OCI-LY7 (cell line): ENCODE data around the gene TMEM53. TPM values are rescaled to one million over a fixed set of nuclear protein-coding genes. Genes with fewer than 3 reads are reported as not detected.

Experiments
- BruUV-seq: library from RNA; stranded (reverse); fragments of 400-500 nt; replicated peaks from 2 replicates; lab custom pipeline; 2021; lab: Mats Ljungman, UMichigan
- CTCF ChIA-PET: fragments of 300-600 bp; sonication (Branson Sonifier 250); formaldehyde crosslinking; loops from one replicate; lab custom pipeline; 2022; ENCODE audit warnings: antibody characterized with exemption; ENCODE audit not compliant: unreplicated experiment; lab: Charles Lee
- POLR2A ChIA-PET: fragments of 300-600 bp; sonication (Branson Sonifier 250); formaldehyde crosslinking; loops from one replicate; lab custom pipeline; 2022; ENCODE audit warnings: antibody characterized with exemption; lab: Charles Lee
- DNase-seq: peaks from one replicate; pipeline ENCODE4 v3.0.0-alpha.2; 2015; ENCODE audit warnings: low spot score
- H2AFZ ChIP-seq: fragments of 200-600 bp; sonication (generic), shearing (Covaris generic); 2 replicates; pipeline ENCODE4 v1.6.1; 2014; ENCODE audit warnings: mild to moderate bottlenecking, antibody characterized with exemption, low read length, moderate library complexity
- H3K27ac ChIP-seq: fragments of 200-600 bp; sonication (generic); 2 replicates; pipeline ENCODE4 v1.5.1; 2014; ENCODE audit warnings: mixed run types, low read depth, mild to moderate bottlenecking, moderate library complexity, low read length, inconsistent platforms; ENCODE audit not compliant: poor library complexity, severe bottlenecking
- H3K36me3 ChIP-seq: fragments of 200-600 bp; sonication (generic); 2 replicates; pipeline ENCODE4 v1.6.1; 2014; ENCODE audit warnings: mild to moderate bottlenecking, antibody characterized with exemption, low read length, moderate library complexity, mixed read lengths; ENCODE audit not compliant: insufficient read depth
- H3K4me1 ChIP-seq: fragments of 200-600 bp; sonication (generic); 2 replicates; pipeline ENCODE4 v1.5.1; 2014; ENCODE audit warnings: mild to moderate bottlenecking, low read length; ENCODE audit not compliant: insufficient read depth, poor library complexity, severe bottlenecking
- H3K4me2 ChIP-seq: fragments of 200-600 bp; sonication (generic); 2 replicates; pipeline ENCODE4 v1.6.1; 2014; ENCODE audit warnings: mild to moderate bottlenecking, low read length
- H3K4me3 ChIP-seq: fragments of 200-600 bp; sonication (generic); 2 replicates; pipeline ENCODE4 v1.5.1; 2014; ENCODE audit warnings: mild to moderate bottlenecking, low read depth, low read length; ENCODE audit not compliant: poor library complexity, severe bottlenecking
- H3K79me2 ChIP-seq: fragments of 200-600 bp; sonication (generic); 2 replicates; pipeline ENCODE4 v1.6.1; 2016; ENCODE audit warnings: low read depth, mild to moderate bottlenecking, low read length, moderate library complexity, mixed read lengths; ENCODE audit not compliant: insufficient read depth
- H3K9me2 ChIP-seq: fragments of 200-600 bp; sonication (generic); 2 replicates; pipeline ENCODE4 v1.6.1; 2016; ENCODE audit warnings: mild to moderate bottlenecking, low read length, mixed read lengths; ENCODE audit not compliant: insufficient read depth
- H3K9me3 ChIP-seq: fragments of 200-600 bp; sonication (generic); 2 replicates; pipeline ENCODE4 v1.6.1; 2014; ENCODE audit warnings: mild to moderate bottlenecking, mixed run types, low read length, mixed read lengths
- H4K20me1 ChIP-seq: fragments of 200-600 bp; sonication (generic); 2 replicates; pipeline ENCODE4 v1.6.1; 2014; ENCODE audit warnings: mild to moderate bottlenecking, antibody characterized with exemption, low read length, moderate library complexity, mixed read lengths; ENCODE audit not compliant: insufficient read depth
- EZH2phosphoT487 ChIP-seq: fragments of 200-600 bp; sonication (generic); IDR thresholded peaks from 2 replicates; pipeline ENCODE4 v1.6.1; 2018; ENCODE audit warnings: low read depth, borderline replicate concordance, mild to moderate bottlenecking, mixed run types, antibody characterized with exemption, low read length, moderate library complexity, mixed read lengths
- intact Hi-C: fragments of 100-400 bp; cut with micrococcal nuclease; formaldehyde crosslinking; loops from one replicate; pipeline ENCODE4 v1.10.0; 2022; ENCODE audit not compliant: unreplicated experiment
- total RNA-seq, 2 experiments: library from RNA; depleted of rRNA in 1 of 2; stranded (reverse); fragments of >200 nt in 1 of 2; shearing (Covaris generic) in 1 of 2; gene quantifications; 2 replicates each; pipeline ENCODE4 v1.2.3, GENCODE V29; 2014 to 2022
- TF ChIP-seq, protein P1 (sequence below): fragments of 200-600 bp; sonication (generic); conservative IDR thresholded peaks from 2 replicates; pipeline ENCODE4 v1.5.1; 2014; ENCODE audit warnings: mild to moderate bottlenecking, antibody characterized with exemption, low read length, moderate library complexity, mixed read lengths

The TMEM53 gene
- total RNA-seq, 2 experiments from 2014 or later: 6.6 to 8.1 TPM

GRCh38 chr1:44723064-44723463 lies 48.8 kb upstream of the TMEM53 start:
- no TSS peak for BruUV-seq
- Histone ChIP-seq H4K20me1 (no peaks in the 10 kb centered on the region), H3K4me1 (peaks cover 58% of the 10 kb centered on the region), H3K9me3 (no peaks in the 10 kb centered on the region), H3K27ac (peak overlapping the region; percentile 89), H3K36me3 (no peaks in the 10 kb centered on the region), H3K9me2 (no peaks in the 10 kb centered on the region), H2AFZ (peak overlapping the region; percentile 30; the same call in 1 of the 2 replicates), H3K4me2 (peak overlapping the region; percentile 60), H3K79me2 (no peaks in the 10 kb centered on the region), H3K4me3 (peak overlapping the region; percentile 22)
- TF ChIP-seq, protein P1, sequence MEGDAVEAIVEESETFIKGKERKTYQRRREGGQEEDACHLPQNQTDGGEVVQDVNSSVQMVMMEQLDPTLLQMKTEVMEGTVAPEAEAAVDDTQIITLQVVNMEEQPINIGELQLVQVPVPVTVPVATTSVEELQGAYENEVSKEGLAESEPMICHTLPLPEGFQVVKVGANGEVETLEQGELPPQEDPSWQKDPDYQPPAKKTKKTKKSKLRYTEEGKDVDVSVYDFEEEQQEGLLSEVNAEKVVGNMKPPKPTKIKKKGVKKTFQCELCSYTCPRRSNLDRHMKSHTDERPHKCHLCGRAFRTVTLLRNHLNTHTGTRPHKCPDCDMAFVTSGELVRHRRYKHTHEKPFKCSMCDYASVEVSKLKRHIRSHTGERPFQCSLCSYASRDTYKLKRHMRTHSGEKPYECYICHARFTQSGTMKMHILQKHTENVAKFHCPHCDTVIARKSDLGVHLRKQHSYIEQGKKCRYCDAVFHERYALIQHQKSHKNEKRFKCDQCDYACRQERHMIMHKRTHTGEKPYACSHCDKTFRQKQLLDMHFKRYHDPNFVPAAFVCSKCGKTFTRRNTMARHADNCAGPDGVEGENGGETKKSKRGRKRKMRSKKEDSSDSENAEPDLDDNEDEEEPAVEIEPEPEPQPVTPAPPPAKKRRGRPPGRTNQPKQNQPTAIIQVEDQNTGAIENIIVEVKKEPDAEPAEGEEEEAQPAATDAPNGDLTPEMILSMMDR: no peak
- TF ChIP-seq EZH2phosphoT487: no peak
- POLR2A ChIA-PET: interaction anchor here (1.3 to 4.8 kb wide), 9 partner anchors 8 to 580 kb away, joined by 7 to 147 read pairs (median 28); partner anchors contain the start of genes KIF2C, RNU5D-1 and RPS8
- intact Hi-C loops: loop anchor here (5.0 kb wide), 1 partner anchor 579 kb away; no protein-coding TSS in a partner anchor
- CTCF ChIA-PET: interaction anchor here (2.0 kb wide), 1 partner anchor 11 kb away, joined by 9 read pairs; no protein-coding TSS in a partner anchor
- no peak for DNase-seq

GRCh38 chr1:44721485-44722361 lies 47.4 kb upstream of the TMEM53 start:
- intact Hi-C loops: loop anchor here (1.0 to 5.0 kb wide), 5 partner anchors 8 to 581 kb away; partner anchors contain the start of genes HECTD3 and RNU5D-1
- peak overlapping the region; percentile 56 for H3K4me2 ChIP-seq
- no peaks in the 10 kb centered on the region for H3K9me3 ChIP-seq
- H3K9me2 ChIP-seq: no peaks in the 10 kb centered on the region
- H3K4me1 ChIP-seq: peaks cover 64% of the 10 kb centered on the region
- ChIA-PET CTCF (interaction anchor here (0.5 to 2.0 kb wide), 6 partner anchors 9 to 618 kb away, joined by 3 to 9 read pairs (median 4); partner anchors contain the start of gene TOE1), POLR2A (interaction anchor here (0.5 to 4.8 kb wide), 32 partner anchors 9 to 772 kb away, joined by 3 to 147 read pairs (median 5); partner anchors contain the start of genes BEST4, BTBD19, HECTD3 and KIF2C)
- TSS peak; percentile 98 for BruUV-seq
- H3K79me2 ChIP-seq: no peaks in the 10 kb centered on the region
- peak overlapping the region; percentile 89 for H3K27ac ChIP-seq
- H3K4me3 ChIP-seq: no peak overlapping the region
- no peaks in the 10 kb centered on the region for H4K20me1 ChIP-seq
- peak overlapping the region; percentile 20; the same call in 1 of the 2 replicates for H2AFZ ChIP-seq
- no peaks in the 10 kb centered on the region for H3K36me3 ChIP-seq
- no peak for TF ChIP-seq EZH2phosphoT487
- TF ChIP-seq, protein P1: no peak
- DNase-seq: peak; percentile 97
